Subcutaneous adipose tissue (tissue), 4 donors: Measurements from ENCODE around the gene ACOT11. TPM values are rescaled to one million over a fixed set of nuclear protein-coding genes. Genes with fewer than 3 reads are reported as not detected.

Source experiments
- CTCF ChIP-seq: fragments of 450-650 bp; IDR thresholded peaks from one replicate; pipeline ENCODE4 v1.5.1; 2016; ENCODE audit warnings: low read depth, mild to moderate bottlenecking, control low read depth, antibody characterized with exemption, moderate library complexity
- total RNA-seq, 4 donors: library from RNA; depleted of rRNA; stranded (reverse); fragments of >200 nt; gene quantifications; one replicate each; pipeline ENCODE4 v1.1.0, GENCODE V29; 2016

Gene ACOT11
- total RNA-seq, 4 donors from 2014 or later = 1.3 to 6.6 (median 2.5) TPM

GRCh38 chr1:54520631-54521321 is 27.3 kb upstream of the ACOT11 start:
- TF ChIP-seq CTCF = no peak

- TF ChIP-seq CTCF = no peak
Measured at GRCh38 chr1:54528613-54529012, 19.4 kb upstream of the ACOT11 start.

DNA sequence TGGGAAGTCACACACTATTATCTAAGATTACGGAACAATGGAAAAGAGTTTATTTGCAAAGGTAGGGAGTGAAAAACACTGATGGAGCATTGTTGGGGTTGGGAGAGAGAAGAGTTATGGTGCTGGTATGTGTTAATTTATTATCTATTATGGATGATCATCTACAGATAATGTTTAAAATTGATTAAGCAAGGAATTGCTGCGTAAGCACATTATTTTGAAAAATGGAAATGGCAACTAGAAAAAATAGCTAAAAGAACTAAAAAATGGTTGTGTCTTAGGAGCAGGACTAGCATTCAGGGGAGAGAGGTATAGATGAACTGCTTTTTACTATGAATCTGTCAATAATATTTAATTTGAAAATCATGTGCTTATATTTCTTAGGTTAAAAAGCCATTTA is 16.0 kb upstream of the ACOT11 start:
- TF ChIP-seq CTCF = no peak

DNA sequence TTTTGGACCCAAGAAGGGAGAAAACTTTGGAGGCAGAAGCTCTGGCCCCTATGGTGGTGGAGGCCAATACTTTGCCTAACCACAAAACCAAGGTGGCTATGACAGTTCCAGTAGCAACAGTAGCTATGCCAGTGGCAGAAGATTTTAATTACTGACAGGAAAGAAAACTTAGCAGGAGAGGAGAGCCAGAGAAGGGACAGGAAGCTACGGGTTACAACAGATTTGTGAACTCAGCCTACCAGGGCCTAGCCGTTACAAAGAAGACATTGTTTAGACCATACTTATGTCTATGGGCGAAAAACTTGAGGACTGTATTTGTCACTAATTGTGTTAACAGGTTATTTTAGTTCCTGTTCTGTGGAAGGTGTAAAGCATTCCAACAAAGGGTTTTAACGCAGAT is 10.4 kb upstream of the ACOT11 start:
- TF ChIP-seq CTCF = no peak

DNA sequence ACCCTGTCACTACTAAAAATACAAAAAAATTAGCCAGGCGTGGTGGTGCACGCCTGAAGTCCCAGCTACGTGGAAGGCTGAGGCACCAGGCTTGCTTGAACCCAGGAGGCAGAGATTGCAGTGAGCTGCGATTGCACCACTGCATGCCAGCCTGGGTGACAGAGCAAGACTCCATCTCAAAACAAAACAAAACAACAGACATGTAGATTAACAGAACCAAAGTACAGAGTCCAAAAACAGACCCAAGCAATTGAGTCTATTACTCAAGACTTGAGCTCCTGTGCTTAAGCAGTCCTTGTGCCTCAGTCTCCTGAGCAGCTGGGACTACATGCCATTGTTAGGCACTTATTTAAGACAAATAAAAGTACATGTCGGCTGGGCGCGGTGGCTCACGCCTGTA is 9.5 kb upstream of the ACOT11 start:
- TF ChIP-seq CTCF = no peak

GRCh38 chr1:54540582-54541295 is 7.3 kb upstream of the ACOT11 start:
- no peak for TF ChIP-seq CTCF

GRCh38 chr1:54542120-54542961 is 5.7 kb upstream of the ACOT11 start:
- TF ChIP-seq CTCF = no peak
